GOT3 (cell line): ENCODE measurements around the gene SYCE3.
A peak's percentile ranks its signal among the peaks of the same experiment; 100 is the strongest.

ENCODE experiments used
- DNase-seq: peaks from one replicate; lab custom pipeline; 2025; ENCODE audit warnings: mixed read lengths; lab: John Stamatoyannopoulos, UW

The SYCE3 gene

DNA sequence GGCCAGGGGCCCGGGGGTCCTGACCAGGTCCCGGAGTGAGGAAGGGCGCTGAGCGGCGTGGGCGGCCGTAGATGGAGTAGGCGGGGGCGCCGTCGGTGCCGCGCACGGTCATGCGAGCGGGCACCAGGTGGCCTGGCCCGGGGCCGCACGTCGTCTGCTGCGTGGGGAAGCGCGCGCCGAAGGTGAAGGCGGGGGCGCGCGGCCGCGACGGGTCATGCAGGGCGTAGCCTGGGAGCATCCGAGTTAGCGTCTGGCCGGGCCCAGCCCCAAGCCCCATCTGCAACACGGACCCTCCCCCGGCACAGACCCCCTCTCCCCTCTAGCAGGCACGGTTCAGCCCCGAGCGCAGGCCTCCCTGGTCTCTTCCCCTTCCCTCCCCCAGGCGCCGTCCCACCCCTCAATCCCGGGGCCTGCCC lies 31.2 kb downstream of the SYCE3 start:
- no peak for DNase-seq

DNA sequence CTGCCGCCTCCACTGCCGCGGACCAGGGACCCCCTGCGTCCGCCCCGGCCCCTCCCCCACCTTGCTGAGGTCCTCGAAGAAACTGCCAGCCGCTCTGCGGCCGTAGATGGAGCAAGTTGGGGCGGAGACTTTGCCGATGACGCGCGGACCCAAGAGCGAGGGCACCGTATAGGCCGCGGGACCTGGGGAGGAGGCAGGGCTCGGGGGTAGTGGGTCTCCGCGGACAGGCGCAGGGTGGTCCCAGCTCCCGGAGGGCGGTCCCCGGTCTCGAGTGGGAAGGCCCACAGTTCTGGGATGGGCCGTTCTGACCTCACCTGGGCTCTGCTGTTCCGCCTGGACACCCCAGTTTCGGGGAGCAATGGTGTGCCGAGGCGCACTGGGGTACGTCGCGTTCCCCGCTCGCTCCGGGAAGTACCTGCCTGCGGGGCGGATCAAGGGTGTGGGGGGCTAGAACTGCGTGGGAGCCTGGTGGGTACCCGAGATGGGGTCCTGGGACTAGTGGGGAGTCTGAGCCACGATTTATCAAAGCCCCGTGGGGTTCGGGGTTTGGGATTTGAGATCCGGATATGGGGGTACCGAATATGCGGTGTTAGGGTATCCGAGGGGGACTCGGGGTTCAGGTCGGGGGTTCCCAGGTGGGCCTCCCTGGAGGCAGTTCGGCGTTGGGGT lies 31.7 kb downstream of the SYCE3 start:
- DNase-seq = peak; percentile 44

DNA sequence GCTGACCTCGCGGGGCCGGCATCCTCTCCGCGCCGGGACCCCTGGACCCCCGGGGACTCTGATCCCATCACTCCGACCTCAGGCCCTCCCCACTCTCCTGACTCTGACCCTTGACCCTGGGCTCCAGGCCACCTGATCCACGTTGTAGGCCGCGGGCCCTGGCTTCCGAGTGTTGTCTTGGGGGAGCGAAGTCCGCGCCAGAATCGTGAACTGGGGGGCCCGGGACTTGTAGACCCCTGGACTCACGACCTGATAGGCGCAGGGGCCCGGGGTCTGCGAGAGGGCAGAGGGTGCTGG lies 32.2 kb downstream of the SYCE3 start:
- DNase-seq = peak; percentile 63

DNA sequence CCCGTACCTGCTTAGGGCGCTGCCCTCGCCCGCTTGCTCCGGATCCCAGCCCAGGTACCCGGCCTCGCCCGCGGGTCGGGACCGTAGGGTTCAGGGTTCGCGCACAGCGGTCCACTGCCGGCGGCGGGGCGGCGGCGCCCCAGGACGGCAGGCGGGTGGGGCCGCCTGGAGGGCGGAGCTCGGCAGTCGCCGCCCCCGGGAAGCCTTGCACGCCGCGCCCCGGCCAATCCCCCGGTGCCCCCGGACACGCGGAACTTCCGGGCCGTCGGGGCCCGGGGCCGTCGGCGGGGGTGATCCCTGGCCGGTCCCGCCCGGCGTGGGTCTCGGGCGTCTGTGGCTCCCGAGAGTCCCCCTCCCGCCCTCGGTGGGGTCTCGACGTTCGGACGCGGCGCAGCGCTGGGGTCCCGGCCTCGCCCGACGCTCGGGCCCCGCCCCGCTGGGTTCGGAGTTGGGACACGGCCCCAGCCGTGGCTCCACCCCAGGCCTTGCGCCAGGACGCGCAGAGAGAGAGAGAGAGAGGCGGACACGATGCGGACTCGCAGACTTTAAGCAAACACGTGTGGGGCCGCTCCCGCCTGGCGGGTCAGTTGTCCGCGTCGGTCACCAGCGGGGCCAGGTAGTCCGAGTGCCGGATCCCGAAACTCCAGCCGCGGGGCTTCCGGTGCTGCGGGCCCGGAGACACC lies 32.7 kb downstream of the SYCE3 start, which contains the start of gene TYMP:
TSS of gene TYMP (minus strand) at position 116 of the 683 bp plus-strand sequence. CDS start 303 bp downstream, outside the sequence.
- peak; percentile 63 for DNase-seq

DNA sequence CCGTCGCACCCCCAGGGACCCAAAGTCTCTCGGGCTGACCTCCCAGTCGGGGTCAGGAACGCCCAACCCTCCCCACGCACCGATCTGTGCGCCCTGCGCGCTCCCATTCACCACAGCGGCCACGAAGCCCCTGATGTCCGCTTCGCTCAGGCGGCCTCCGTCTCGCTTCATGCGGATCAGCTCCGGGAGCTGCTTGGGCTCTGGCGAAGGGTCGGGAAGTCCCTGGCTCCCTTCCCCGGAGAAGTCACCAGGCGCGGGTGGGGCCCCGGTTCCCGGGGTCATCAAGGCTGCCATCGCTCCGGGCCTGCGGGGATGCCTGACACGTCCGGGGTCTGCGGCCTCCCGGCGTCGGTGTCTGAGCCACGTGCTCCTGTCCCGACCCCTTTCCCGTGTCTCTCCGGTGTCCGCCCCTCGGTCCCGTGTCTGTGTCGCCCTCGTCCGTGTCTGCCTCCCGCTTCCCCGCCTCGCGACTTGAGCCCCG lies 33.3 kb downstream of the SYCE3 start:
- DNase-seq = no peak

DNA sequence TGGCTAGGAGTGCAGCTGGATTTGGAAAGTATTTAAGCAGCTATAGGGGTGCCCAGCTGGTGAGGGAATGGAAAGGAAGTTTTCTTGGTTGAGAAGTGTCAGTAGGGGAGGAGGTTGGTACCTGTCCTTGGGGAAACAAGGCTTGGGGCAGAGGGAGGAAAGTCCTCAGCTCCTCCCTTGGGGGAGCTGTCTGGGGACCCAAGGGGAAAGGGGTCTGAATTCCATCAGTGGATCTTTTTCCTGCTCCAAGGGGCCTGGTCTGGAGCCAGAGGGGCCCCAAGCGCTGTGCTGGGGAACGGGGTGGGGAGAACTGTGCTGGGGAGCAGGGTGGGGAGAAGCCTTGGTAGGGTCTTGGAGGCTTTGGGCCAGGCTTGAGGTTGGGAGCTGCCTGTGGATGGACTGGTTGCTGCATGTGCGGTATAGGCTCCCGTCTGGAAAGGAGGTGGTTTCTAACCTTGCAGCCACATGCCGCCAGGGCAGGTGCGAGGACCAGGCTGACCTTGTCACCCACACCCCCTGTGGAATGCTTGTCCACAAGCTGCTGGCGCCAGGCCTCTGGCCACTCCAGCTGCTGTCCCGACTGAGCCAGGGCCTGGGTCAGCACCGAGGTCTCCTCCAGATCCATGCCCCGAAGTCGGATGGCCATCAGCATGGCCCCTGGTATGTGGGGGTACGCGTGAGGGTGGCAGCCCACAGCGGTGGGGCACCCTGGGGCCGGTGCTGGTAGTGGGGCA lies 33.9 kb downstream of the SYCE3 start:
- DNase-seq = no peak

DNA sequence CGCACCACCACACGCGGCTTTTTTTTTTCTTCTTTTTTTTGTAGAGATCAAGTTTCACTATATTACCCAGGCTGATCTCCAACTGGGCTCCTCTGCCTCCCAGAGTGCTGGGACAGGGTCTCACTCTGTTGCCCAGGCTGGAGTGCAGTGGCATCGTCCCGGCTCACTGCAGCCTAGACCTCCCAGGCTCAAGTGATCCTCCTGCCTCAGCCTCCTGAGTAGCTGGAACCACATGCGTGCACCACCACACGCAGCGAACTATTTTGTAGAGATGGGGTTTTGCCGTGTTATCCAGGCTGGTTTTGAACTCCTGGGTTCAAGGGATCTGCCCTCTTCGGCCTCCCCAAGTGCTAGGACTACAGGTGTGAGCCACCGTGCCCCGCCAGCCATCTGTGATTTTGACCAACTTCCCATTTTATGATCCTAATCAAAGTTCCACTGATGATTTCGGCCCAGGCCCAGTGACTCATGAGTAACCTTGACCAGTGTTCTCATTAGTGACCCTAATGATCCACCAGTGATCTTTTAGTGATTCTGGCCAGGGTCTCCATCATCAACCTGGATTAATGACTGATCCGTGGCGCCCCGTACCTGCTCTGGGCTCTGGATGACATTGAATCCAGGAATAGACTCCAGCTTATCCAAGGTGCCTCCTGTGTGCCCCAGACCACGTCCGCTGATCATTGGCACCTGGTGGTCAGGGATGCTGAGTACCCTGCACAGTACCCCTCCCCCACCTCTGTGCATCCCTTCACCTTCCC lies 34.6 kb downstream of the SYCE3 start:
- DNase-seq = no peak

DNA sequence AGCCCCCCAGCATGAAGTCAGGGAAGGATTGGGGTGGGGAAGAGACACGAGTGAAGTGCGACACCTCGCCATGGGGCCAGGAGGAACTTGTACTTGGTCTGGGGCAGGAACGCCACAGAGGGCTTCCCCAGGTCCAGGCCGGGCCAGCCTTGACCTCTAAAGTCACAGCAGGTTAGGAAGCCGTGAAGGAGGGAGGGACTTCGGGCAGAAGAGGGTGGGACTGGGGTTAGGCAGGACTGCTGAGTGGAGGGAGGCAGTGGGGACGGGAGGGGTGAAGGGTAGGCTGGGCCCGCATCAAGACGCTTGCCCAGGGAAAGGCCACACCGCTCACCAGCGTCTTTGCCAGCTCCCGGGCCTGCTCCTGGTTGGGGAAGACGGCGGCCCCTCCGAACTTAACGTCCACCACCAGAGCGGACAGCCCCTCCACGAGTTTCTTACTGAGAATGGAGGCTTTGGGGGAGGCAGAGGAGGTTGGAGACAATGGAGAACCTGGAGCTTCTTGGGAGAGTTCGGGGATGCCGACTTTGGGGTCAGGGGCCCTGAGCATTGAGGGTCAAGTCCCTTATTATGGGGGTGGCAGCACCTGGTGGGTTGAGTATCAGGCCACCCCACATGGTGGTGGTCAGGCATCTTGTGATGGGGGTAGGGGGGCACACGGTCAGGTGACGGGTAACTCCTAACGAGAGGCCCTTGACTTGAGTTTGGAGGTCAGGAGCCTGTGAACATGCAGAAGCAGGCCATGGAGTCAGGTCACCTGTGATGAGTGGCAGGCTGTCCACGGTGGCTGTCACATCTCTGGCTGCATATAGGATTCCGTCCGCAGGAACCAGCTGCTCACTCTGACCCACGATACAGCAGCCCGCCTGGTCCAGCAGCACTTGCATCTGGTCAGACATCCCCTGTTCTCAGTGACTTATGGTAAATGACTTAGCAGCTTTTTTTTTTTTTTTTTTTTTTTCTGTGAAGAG lies 35.6 kb downstream of the SYCE3 start:
- no peak for DNase-seq

DNA sequence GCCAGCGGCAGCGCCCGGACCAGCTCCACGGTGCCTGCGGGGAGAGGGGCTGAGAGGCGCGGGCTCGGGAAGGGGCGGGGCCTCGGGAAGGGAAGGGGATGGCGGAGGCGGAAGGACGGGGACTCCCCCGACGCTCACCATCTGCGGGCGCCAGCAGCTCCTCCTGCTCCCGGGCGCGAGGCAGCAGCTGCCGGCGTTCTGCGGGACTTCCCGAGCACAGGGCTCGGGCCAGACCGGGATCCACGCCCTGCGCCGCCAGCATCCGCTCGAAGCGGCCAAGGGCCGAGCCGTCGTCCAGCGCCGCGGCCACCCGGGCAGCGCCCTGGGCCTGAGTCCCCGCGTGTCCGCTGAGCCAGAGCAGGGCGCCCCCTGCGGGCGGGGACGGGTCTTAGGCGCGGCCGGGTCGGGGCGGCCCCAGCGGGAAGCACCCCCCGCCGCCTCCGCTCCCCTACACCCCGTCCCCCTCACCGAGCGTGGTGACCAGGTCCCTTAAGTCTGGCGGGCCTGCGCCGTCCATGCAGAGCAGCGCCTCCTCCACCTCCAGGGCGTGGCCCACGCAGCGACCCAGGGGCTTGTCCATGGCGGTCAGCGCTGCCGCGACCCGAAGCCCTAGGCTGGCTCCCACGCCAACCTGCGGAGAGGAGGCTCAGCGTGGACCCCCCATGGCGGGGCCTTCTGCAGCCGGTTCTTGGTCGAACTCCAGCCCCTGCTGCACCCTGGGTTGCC lies 36.4 kb downstream of the SYCE3 start:
- peak; percentile 67 for DNase-seq

DNA sequence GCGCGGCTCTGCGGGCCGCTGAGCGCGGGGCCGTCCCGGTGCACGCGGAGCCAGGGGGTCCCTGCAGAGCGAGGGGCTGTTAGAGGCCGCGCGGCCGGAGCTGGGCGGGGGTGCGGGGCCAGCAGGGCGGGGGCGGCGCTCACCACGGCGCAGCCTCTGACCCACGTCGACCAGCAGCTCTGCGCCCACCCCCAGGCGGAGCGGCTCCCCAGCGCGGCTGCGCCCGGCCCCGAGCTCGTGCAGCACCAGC lies 36.9 kb downstream of the SYCE3 start:
- no peak for DNase-seq

DNA sequence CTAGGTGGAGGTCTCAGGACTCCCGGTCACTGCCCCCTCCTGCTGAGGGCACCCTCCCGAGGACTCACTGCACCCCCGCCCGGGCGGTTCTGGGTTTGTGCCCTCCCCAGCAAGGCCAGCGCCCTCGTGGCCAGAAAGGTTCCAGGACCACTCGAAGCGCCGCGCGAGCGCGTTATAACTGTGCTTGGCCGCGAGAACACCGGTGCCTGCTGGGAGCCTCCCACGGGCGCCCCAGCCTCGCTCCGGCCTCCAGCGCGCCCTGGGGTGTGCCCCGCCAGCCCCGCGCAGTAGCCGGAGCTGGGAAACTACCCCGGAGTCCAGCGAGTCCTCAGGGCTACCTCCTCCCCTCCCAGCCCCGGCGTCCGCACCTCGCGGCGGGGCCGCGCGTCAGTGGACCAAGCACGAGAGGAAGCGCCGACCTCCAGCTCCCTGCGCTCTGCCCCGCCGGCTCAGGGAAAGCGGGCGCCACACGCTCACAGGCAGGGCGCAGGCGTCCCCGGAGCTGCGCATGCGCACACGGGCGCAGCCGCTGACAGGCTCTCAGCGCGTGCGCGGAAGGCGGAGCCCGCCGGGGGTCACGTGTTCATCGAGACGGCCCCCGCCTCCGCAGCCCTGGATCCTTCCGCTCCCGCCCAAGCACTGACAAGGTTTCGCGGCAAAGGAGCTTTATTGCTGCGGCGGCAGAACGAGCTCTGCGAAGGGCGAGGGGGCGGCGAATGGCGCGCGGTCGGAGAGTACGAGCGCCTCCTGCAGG lies 37.4 kb downstream of the SYCE3 start, which contains the start of gene SCO2:
TSS of gene SCO2 (minus strand) at position 495 of the 754 bp plus-strand sequence. CDS start 1,187 bp downstream, outside the sequence.
- DNase-seq = peak; percentile 92

DNA sequence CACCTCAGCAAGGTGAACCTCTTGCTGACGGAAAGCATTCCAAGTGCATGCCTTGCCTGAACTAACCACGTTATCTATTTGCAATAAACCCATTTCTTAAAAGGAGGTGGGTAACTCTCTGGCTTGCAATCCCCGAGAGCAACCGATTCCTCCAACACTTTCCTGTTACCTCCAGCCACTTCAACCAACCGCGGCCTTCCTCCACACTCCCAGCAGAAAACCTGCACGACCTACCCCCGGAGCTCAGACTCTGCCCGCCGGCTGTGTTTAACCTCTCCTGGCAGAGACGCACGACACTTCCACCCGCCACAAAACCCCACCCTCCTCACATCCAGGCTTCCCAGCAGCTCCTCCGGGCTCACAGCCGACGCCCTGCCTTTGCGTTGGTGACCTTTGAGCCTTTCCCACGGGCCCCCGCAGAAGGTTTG lies 38.0 kb downstream of the SYCE3 start:
- no peak for DNase-seq

DNA sequence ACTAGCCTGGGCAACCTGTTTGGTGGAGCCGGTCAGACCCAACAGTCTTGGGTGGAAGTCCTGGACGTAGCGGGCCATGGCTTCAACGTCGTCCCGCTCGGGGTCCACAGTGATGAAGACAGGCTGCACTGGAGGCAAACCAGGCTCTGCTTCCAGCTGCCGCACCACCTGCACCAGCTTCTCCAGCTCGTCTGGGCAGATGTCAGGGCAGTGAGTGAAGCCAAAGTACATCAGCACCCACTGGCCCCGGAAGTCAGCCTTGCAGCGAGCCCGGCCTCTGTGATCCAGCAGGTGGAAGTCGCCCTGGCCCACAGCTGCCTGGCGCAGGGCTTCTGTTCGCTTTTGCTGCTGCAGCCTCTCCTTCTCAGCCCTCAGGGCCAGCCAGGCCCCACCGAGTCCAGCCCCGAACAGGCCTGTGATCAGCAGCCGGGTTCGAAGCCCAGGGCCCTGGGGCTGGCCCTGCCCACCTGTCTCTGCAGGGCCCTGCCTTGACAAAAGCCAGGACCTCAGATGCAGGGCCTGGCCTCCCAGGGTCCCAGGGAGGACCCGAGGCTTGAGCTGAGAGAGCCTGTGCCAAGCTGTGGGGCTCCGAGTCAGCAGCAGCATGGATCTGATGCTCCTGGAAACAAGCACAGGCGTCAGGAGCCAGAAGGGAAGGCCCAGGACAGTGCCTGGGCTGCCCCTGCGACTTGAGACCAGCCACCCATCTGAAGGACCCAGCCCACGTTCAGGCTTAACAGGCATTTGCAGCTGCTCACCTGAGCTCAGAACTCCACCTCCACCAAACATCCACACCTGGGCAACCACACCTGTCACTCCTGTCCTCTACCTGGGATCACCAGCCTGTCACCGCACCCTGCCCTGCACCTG lies 38.7 kb downstream of the SYCE3 start:
- no peak for DNase-seq

DNA sequence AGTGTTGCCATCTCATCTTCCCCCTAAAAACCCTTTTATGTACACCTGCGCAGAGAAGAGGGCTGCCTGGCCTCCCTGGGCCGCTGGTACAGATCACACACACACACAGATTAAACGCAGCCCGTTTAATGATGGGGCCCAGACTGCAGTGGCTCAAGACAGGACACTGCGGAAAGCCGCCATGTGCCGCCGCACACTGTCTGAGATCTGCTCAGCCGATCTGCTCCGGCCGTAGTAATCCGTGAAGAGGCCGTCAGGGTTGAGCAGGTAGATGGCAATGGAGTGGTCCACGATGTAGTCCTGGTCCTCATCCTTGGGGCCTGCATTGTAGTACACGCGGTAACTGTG lies 39.3 kb downstream of the SYCE3 start:
- no peak for DNase-seq

DNA sequence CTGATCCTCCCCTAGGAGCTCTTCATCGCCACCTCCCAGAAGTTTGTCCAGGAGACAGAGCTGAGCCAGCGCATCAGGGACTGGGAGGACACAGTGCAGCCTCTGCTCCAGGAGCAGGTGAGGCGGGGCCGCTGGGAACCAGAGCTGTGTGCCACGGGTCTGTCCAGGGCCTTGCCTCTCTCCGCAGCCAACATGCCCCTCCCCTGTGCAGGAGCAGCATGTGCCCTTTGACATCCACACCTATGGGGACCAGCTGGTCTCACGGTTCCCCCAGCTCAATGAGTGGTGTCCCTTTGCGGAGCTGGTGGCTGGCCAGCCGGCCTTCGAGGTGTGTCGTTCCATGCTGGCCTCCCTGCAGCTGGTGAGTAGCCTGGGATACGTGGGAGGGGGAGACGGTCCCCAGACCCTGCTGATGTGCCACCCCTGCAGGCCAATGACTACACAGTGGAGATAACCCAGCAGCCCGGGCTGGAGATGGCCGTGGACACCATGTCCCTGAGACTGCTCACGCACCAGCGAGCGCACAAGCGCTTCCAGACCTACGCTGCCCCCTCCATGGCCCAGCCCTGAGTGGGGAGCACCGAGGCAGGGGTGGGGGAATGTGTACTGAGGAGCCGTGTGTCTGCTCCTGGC lies 39.8 kb downstream of the SYCE3 start:
- DNase-seq = no peak

DNA sequence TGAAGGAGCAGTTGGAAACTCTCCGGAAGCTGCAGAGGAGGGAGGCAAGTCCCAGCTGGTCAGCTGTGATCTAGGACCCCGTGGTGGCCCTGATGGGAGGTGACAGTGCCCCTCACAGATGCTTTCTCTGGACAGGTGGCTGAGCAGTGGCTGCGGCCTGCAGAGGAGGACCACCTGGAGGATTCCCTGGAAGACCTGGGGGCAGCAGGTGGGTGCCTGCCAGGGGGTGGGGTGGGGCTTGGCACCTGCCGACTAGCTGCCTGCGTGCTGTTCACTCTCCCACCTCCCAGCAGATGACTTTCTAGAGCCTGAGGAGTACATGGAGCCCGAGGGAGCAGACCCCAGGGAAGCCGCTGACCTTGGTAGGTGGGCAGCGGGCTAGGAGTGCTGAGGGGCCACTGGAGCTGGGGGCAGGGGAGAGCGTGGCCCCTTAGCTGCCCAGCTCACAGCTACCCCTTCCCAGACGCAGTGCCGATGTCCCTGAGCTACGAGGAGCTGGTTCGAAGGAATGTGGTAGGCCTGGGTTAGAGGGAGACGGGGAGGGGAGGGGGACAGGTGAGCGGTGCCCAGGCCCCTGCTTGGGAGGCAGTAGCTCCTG lies 40.4 kb downstream of the SYCE3 start:
- DNase-seq = no peak

DNA sequence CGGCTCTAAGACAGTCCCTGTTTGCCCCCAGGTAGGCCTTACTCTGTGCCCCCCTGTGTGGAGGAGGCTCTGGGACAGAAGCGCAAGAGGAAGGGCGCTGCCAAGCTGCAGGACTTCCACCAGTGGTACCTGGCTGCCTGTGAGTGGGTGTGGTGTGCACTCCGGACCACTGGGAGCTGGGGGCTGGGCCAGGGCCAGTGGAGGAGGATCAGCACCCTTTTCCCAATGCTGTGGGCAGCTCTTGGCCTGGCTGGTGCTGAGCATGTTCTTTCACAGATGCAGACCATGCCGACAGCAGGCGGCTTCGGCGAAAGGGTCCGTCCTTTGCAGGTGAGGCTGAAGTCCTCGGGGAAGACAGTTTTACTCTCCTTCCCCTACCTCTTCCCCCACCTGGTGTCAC lies 41.0 kb downstream of the SYCE3 start:
- no peak for DNase-seq
